ENCODE results near the gene TPPP2.

The TPPP2 gene

DNA sequence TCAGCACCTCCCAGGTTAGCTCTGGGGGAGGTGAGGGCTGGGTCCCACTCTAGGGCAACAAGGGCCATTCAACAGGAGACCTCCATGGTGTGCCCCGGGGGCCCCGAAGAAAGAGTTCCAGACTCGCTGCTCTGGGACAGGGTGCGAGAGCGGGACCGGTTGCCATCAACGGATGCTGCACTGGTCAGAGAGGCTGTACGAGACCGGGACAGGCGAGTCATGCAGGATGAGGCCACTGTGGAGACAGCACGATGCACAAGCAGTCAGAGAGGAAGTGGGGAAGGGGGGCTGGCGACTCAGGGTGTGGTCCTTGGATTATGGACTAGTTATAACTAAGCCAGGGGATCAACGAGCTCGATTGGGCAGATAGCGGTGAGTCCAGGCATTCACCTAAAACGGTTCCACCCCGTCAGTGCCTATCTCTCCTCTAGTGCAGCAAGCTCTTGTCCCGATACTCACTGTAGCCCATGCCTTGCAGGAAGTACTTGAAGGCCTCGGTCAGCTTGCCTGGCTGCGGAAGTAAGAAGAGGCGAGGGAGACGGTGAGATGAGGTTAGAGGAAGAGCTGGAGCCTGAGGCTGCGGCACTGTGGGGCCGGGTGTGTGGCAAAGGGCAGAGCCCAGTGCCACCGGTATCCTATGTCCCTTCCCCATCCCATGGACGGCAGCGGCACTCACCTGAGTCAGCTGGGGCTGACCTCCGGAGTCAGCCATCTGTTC lies 12.3 kb upstream of the TPPP2 start:
- no peak for DNase-seq (ENCODE audit: low spot score)

GRCh38 chr14:21018286-21018685 lies 11.7 kb upstream of the TPPP2 start:
- no peak for DNase-seq (ENCODE audit: low spot score)

- no peak for DNase-seq (ENCODE audit: low spot score)
Observed at GRCh38 chr14:21018781-21019180, 11.2 kb upstream of the TPPP2 start.

DNA sequence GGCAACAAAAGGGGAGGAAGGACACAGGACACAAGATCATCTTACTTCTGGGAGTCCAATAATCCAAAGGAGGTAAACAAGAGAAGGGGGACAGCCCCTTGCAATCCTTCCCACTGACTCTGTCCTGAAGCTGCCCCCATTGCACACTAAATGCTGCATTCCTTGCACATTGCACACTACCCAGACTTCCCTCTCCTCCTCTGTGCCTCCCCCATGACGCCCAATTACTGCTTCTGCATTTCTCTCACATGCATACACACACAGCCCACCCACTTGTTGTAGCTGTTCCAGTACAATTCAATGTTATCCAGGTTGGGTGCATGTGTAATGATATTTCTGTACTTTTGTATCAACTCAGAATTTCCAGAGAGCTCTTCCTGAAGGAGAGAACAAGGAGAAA lies 10.7 kb upstream of the TPPP2 start:
- no peak for DNase-seq (ENCODE audit: low spot score)

DNA sequence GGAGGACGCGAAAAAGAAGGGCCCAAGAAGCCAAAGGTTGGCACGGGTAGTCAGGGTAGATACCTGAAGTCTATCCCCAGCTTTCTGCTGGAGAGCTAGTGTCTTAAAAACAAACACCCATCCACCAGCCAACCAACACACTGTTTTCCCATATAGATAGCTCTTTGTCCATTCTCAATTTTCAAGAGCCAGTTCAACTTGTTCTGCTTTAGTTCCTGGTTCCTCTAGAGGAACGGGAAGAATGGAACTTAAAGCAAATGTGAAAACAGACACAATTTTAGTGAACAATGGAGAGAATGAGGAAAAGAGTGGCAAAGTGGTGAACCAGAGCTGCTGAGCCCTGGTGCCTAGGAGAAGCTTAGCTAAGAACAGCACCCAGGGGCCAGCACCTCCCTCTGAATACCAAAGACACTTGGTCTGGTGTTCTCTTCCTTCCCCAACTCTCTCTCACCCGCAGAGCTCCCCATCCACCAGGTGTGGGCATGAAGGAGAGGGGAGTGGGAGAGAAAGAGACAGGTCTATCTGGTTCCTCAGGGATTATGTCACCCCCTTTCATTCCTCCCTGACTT lies 9.0 kb upstream of the TPPP2 start:
- no peak for DNase-seq (ENCODE audit: low spot score)

DNA sequence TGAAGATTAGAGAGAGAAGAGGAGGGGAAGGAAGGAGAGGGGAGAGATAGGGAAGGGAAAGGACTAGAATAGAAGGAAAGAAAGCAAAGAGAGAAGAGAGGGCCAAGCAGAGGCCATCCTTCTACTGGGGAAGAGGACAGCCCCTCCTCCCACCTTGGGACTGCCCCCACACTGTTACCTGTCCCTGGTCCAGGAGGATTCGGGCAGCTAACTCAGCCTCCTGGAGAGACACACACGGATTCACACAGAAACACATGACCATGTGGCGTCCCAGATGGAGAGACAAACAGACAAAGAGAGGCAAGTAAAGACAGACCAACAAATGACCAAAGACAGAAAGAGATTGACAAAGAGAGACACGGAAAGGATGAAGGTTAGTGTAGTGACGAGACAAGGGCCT lies 7.3 kb upstream of the TPPP2 start:
- no peak for DNase-seq (ENCODE audit: low spot score)

- DNase-seq (ENCODE audit: low spot score), result no peak
Observed at GRCh38 chr14:21023174-21023573, 6.8 kb upstream of the TPPP2 start.

DNA sequence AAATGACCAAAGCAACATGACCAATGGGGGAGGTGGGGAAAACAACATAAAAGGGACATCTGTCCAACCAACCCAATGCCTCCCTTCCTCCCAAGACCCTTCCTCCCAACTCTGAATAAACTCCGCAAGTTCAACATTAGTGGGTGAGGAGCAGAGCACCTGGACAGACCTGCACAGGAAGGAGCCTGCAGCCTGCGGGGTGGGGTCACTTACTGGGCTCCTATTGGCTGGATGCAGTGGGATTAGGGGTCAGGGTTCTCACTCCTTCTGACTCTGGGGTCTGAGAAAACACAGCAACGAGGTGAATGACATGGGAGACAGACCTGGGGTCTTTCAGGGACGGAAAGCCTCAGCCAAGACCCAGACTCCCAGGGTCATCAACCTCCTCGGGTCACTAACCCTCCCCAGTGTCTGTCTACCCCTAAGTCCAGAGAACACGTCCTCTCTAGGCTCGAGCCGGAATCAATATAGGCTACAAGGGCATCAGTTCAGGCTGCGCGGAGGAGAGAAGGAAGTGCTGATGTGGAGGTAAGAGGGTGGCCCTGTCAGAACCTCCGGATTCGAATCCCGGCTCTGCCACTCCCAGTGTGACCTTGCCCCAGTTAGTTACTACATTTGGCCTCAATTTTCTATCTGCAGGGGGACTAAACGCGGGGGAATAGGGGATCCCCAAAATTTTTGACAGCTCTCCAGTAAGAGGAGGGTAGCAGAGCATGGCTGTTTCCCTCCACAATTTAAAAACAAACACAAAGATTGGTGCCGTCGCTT lies 6.0 kb upstream of the TPPP2 start:
- no peak for DNase-seq (ENCODE audit: low spot score)

GRCh38 chr14:21024585-21025370 lies 5.2 kb upstream of the TPPP2 start, which contains the start of gene NDRG2:
Gene NDRG2, minus strand, starts transcription at chr14:21025061. Its CDS starts 1,746 bp downstream, at chr14:21023315.
- DNase-seq (ENCODE audit: low spot score), result peak; percentile 49

GRCh38 chr14:21025371-21026273 lies 4.4 kb upstream of the TPPP2 start:
- DNase-seq (ENCODE audit: low spot score), result no peak

DNA sequence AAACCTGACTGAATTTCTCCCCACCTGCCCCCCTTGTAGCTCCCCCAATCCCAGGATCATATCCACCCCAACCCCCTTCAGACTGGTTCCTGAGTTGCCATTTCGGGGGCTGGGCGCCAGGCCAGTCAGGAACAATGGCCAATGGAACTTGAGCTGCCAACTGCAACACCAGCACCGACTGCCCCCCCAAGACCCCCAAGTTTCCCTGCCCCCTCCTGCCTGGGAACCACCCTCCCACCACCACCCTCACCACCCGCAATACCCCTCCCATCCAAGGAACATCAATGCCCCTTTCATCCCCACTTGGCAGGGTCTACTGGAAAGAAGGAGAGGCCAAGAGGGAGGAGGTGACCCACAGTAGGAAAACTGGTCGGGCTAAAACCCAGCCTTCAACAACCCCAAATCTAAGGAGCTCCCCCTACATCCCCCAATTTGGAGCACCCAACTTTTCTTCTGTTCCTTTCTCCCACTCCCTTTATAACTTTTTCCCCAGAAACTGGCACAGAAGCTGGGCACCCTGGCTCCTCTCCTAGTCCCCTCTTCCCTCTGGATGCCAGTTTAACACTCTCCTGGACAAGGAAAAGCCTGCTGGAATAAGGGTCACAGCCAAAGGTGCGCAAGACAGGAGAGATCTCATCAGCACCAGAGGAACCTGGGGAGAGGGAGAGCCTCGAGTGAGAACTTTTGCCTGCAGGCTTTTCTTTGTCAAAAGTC lies 3.6 kb upstream of the TPPP2 start:
- DNase-seq (ENCODE audit: low spot score), result no peak

GRCh38 chr14:21026988-21027315 lies 3.1 kb upstream of the TPPP2 start:
- DNase-seq (ENCODE audit: low spot score), result no peak

DNA sequence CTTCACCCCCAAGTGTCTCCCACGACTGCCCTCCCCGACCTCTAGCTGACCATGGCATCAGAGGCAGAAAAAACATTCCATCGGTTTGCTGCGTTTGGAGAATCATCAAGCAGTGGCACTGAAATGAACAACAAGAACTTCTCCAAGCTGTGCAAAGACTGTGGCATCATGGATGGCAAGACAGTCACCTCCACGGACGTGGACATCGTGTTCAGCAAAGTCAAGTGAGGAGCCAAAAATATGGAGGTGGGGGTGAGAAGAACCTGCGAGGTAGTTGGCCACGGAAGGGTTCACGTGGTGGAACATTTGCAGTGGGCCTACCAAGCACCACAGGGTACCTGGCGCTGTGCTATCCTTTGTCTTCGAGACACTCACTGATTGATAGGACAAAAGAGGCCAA lies 514 bp downstream of the TPPP2 start:
- no peak for DNase-seq (ENCODE audit: low spot score)

DNA sequence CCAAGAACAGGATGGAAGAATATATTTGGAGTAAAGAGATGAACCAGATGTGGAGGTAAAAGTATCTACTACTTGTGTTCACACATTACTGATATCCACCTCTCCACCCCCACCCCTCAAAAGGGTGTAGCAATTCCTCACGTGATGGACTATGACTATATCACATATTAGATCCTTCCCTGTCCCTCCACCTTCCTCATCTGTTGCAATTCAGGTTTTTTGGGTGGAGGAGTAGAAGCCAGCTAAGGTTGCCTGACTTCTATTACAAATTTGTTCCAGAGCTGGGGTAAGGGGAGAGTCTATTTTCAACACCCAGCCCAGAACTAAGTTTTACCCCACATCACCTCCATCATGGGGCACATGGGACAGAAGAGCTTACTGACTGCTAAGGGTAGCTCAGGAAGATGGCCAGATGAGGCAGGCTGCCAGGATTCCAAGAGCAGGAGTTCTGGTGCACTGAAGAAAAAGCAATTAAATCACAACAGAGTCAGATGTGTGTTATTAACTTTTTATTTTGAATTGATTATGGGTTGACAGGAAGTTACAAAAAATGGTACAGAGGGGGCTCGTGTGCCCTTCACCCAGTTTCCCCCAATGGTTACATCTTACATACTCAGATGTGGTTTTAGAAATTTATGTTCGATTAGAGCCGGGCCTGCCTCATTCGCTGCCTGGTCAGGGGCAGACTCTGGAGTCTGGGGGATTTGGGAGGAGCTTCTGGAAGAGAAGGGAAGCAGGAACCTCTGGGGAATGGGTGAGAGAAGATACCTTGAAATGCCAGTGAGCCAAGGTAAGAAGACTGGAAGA lies 2.5 kb downstream of the TPPP2 start:
- DNase-seq (ENCODE audit: low spot score), result no peak

- DNase-seq (ENCODE audit: low spot score), result no peak
Observed at GRCh38 chr14:21033133-21033698, 3.2 kb downstream of the TPPP2 start.

DNA sequence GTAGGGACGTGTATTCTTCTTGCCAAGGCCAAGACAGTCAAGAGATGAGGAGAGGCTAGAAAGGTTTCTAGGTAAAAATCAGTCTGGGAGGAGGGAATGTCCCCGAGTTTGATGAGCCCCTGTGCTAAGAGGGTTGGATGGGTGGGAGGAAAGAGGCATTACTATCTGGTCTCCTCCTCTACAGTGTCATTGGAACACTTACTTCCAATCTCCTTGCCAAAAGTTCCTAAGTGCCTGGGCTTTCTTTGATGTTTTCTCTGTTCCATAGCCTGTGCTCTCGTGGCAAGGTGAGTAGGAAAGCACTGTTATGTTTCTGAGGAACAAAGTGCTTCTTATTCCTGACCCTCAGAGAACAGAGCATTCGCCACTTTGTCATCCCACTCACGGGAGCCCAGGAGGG lies 4.7 kb downstream of the TPPP2 start, which contains the start of gene RNASE13:
Gene RNASE13 (minus strand): TSS at position 101 of the 400 bp plus-strand sequence. CDS start 519 bp downstream, outside the sequence.
- no peak for DNase-seq (ENCODE audit: low spot score)

DNA sequence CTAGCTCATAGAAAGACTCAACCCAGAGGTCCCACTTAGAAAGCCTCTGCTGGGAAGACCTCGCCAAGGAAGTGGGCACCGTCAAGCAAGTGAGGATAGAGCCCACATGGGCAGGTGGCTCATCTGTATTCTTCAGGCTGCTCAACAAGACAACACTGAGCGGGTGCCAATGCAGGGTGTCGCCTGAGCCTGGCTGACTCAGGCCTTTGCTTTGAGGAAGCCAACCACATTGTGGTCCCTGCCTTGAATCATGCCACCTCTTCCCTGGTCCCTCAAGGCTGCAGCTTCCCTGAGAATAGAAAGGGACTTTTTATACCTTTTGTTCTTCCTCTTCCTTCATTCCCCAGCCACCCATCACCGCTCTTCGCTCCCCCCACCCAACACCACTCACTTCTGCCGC lies 6.7 kb downstream of the TPPP2 start:
- no peak for DNase-seq (ENCODE audit: low spot score)

DNA sequence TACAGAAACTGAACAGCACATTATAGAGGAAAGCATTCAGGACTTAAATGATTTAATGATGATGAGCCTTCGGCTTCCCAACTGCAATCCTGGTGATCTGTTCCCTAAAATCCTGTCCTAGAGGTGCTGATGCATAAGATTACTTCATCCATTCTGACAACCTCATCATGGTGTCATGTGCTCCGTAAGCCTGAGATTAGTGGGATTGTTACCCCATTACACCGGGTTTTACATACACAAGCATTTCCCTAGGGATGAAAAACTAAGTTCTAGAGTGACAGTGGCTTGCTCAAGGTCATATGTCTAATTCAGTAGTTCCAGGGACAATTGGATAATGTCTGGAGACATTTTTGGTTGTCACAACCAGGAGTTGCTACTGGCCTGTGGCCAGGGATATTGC lies 7.1 kb downstream of the TPPP2 start:
- DNase-seq (ENCODE audit: low spot score), result no peak
